ENCODE measurements around the gene FAM171A1. TPM values are rescaled to one million over a fixed set of nuclear protein-coding genes. Genes with fewer than 3 reads are reported as not detected.

FAM171A1 gene
- total and polyA plus RNA-seq, 7 donors: 4.3 to 29.0 (median 7.2) TPM

DNA sequence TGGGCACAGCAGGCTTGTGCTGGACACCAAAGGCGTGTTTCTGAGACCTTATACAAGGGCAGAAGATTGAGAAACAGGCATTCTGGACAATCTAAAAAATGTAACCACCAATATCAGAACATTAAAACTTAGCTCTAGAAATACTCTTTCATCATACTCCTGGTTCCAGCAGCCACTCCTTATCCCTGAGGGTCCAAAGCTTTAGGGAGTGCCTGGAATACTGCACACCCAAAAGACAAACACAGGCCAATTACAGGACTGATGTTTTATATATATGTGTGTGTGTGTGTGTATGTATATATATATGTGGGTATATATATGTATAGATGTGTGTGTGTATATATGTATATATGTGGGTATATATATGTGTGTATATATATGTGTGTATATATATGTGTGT is 39.6 kb downstream of the FAM171A1 start:
- TF ChIP-seq POLR2AphosphoS5 (IDR thresholded peaks at IDR 0.05) (no peak), EP300 (IDR thresholded peaks at IDR 0.05) (no peak), POLR2A (IDR thresholded peaks at IDR 0.05) (no peak)
- TF ChIP-seq, protein P1, sequence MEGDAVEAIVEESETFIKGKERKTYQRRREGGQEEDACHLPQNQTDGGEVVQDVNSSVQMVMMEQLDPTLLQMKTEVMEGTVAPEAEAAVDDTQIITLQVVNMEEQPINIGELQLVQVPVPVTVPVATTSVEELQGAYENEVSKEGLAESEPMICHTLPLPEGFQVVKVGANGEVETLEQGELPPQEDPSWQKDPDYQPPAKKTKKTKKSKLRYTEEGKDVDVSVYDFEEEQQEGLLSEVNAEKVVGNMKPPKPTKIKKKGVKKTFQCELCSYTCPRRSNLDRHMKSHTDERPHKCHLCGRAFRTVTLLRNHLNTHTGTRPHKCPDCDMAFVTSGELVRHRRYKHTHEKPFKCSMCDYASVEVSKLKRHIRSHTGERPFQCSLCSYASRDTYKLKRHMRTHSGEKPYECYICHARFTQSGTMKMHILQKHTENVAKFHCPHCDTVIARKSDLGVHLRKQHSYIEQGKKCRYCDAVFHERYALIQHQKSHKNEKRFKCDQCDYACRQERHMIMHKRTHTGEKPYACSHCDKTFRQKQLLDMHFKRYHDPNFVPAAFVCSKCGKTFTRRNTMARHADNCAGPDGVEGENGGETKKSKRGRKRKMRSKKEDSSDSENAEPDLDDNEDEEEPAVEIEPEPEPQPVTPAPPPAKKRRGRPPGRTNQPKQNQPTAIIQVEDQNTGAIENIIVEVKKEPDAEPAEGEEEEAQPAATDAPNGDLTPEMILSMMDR (IDR thresholded peaks at IDR 0.05): no peak
- no peaks in the 10 kb centered on the region for H3K27me3 ChIP-seq
- H3K36me3 ChIP-seq: no peaks in the 10 kb centered on the region
- no peak for DNase-seq
- peaks cover 0 to 4% (median 2%) of the 10 kb centered on the region in 4 donors for H3K4me1 ChIP-seq
- 21 to 62% methylated on average over 1 of the region's 1 CpG for WGBS, 2 donors
- no peak overlapping the region for H3K27ac ChIP-seq
- H3K4me3 ChIP-seq: no peak overlapping the region
- H3K9me3 ChIP-seq: no peaks in the 10 kb centered on the region
- intact Hi-C loops (cut with DNase I): no loop called here

DNA sequence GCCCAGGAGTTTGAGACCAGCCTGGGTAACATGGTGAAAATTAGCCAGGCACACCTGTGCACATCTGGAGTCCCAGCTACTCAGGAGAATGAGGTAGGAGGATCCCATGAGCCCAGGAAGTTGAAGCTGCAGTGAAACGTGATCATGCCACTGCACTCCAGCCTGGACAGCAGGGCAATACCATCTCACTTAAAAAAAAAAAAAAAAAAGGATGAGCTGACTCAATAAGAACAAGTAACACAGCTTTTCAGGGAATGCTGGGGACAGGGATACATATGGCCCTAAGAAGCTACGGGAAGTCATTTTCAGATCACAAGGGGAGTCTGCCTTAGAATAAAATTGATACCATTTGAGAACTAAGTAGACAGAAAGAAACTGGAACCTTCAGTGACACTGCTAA is 41.7 kb downstream of the FAM171A1 start:
- H3K27me3 ChIP-seq: no peaks in the 10 kb centered on the region
- no peak for TF ChIP-seq POLR2AphosphoS5 (IDR thresholded peaks at IDR 0.05)
- TF ChIP-seq POLR2A (IDR thresholded peaks at IDR 0.05): no peak
- TF ChIP-seq, protein P1 (IDR thresholded peaks at IDR 0.05): no peak
- TF ChIP-seq EP300 (IDR thresholded peaks at IDR 0.05): no peak
- H3K36me3 ChIP-seq: no peaks in the 10 kb centered on the region
- H3K9me3 ChIP-seq: no peaks in the 10 kb centered on the region
- no peak overlapping the region for H3K27ac ChIP-seq
- intact Hi-C loops (cut with DNase I): no loop called here
- WGBS, 2 donors: 49 to 67% methylated on average over 2 of the region's 2 CpGs
- DNase-seq: no peak
- no peak overlapping the region for H3K4me3 ChIP-seq
- H3K4me1 ChIP-seq: no peaks in the 10 kb centered on the region

DNA sequence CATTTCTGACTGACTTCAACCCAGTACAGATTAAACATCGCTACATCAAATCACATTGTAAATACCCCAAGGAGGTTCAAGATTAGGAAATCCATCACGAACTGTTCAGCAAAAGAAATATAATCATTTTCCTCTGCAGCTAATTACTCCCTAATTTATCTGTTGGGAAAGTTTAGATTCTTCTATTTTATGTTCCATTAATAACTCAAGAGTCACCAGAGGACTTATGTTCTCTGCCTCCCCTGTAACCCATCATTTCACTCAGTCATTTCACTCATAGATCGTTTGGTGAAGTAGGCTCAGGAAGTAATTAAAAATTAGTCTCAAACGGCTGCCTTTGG is 45.2 kb downstream of the FAM171A1 start:
- H3K27ac ChIP-seq: no peak overlapping the region
- H3K36me3 ChIP-seq: no peaks in the 10 kb centered on the region
- peaks cover 0 to 21% (median 18%) of the 10 kb centered on the region in 4 donors for H3K4me1 ChIP-seq
- intact Hi-C loops (cut with DNase I): no loop called here
- DNase-seq: no peak
- TF ChIP-seq, protein P1 (IDR thresholded peaks at IDR 0.05): no peak
- TF ChIP-seq POLR2A (IDR thresholded peaks at IDR 0.05): no peak
- TF ChIP-seq POLR2AphosphoS5 (IDR thresholded peaks at IDR 0.05): no peak
- TF ChIP-seq EP300 (IDR thresholded peaks at IDR 0.05): no peak
- H3K9me3 ChIP-seq: no peaks in the 10 kb centered on the region
- no peaks in the 10 kb centered on the region for H3K27me3 ChIP-seq
- H3K4me3 ChIP-seq: no peak overlapping the region
- WGBS, 2 donors: 57 to 67% methylated on average over 4 of the region's 4 CpGs

DNA sequence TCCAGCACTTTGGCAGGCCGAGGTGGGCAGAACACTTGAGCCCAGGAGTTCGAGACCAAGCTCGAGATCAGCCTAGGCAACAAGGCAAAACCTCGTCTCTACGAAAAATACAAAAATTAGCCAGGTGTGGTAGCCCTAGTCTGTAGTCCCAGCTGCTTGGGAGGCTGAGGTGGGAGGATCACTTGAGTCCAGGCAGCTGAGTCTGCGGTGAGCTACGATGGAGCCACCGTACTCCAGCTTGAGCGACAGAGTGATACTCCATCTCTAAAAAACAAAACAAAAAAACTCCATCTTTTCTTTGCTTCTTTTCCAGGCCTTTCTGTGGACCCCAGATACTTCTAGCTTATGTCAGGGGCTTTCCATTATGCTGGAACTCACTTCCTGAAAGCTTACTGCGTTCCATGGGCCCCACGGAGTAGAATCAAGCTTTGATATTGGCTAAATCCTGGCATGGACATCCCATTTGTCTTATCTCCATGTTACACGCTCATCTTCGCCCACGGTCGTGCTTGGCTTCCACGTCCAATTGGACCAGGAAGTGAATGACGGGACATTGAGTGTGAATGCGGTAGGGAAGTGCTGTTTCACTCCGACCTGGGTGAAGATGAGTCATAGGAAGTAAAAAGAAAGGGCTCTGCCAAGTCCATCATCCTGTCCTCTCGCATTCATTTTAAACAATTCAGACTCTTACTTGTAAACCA is 45.7 kb downstream of the FAM171A1 start:
- no peaks in the 10 kb centered on the region for H3K27me3 ChIP-seq
- H3K4me3 ChIP-seq: no peak overlapping the region
- H3K27ac ChIP-seq: peak overlapping the region in 3 of 4 donors; percentile 9 to 44 (median 22)
- no peaks in the 10 kb centered on the region for H3K9me3 ChIP-seq
- H3K4me1 ChIP-seq: peaks cover 0 to 27% (median 21%) of the 10 kb centered on the region in 4 donors
- intact Hi-C loops (cut with DNase I): no loop called here
- DNase-seq: no peak
- WGBS, 2 donors: 76 to 81% methylated on average over 20 of the region's 20 CpGs
- TF ChIP-seq EP300 (IDR thresholded peaks at IDR 0.05) (no peak), POLR2A (IDR thresholded peaks at IDR 0.05) (no peak), POLR2AphosphoS5 (IDR thresholded peaks at IDR 0.05) (no peak)
- TF ChIP-seq, protein P1 (IDR thresholded peaks at IDR 0.05): no peak
- no peaks in the 10 kb centered on the region for H3K36me3 ChIP-seq

DNA sequence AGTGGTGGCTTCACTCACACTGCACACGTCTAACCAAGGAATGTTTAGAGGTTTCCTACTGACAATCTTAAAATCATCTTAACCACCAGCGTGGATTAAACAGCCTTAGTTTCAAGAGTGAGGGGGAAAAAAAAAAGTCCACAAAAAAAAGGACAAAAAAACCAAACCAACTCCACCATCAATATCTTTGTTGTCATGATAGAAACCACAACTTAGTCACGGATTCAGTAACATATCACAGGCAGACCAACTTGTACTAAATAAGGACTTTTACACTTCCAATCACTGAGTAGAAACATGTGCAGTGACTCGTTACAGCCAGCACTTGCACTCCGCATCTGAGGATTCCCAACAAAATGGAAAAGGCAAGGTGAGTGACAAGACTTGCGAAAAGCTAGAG is 46.5 kb downstream of the FAM171A1 start:
- intact Hi-C loops (cut with DNase I): no loop called here
- TF ChIP-seq, protein P1 (IDR thresholded peaks at IDR 0.05): no peak
- no peak for TF ChIP-seq POLR2AphosphoS5 (IDR thresholded peaks at IDR 0.05)
- no peak for TF ChIP-seq EP300 (IDR thresholded peaks at IDR 0.05)
- no peak for TF ChIP-seq POLR2A (IDR thresholded peaks at IDR 0.05)
- H3K36me3 ChIP-seq: no peaks in the 10 kb centered on the region
- H3K9me3 ChIP-seq: no peaks in the 10 kb centered on the region
- peak overlapping the region in 1 of 4 donors; percentile 22 for H3K27ac ChIP-seq
- peaks cover 0 to 30% (median 21%) of the 10 kb centered on the region in 4 donors for H3K4me1 ChIP-seq
- H3K4me3 ChIP-seq: no peak overlapping the region
- WGBS, 2 donors: 82 to 90% methylated on average over 6 of the region's 6 CpGs
- no peaks in the 10 kb centered on the region for H3K27me3 ChIP-seq
- DNase-seq: no peak
